Measurements from ENCODE around the gene BARHL2.

The BARHL2 gene

DNA sequence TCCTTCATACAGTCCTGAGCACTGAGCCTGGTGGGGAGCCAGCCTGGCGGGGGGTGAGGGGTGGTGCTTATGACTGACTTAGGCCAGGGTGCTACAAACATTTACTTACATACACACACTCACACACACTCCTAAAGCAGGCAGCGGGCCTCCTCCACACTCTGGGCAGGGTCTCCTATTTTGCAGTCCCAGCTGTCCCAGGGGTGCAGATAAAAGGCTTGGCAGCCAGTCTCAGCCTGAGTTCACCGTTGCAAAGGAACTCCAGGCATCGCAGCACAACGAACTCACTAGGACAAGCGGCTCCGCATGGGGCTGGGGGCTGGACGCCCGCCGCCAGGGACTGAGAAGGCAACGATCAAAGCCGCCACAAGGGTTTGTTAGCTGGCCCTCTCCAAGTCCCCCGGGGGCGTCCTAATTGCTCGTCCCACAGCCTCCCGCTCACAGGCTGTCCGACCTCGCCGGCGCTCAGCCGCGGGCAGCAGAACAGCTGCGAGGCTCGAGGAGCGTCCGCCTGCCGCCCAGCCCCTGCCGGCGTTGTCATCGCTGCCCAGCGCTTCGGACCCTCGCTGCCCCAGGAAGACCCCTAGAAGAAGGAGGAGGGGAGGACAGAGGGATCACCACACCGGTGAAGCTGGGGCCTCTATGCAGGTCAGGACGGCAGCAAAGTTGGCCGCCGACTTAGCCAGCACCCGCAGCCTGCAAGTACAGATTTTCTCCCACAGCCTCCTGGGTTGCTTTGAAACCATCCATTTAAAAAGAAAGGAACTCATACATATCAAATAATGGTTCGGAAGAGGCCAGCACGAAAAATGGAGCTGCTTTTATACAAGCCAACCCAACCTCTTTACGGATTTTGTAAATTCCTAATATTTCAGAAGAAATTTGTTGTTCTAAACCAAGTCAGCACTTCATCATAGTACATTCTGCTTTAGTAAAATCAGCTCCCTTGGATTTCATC is 6.2 kb downstream of the BARHL2 start:
- no peak overlapping the region for H3K4me3 ChIP-seq (ENCODE audit: low read depth, low read length)
- TF ChIP-seq, protein P1, sequence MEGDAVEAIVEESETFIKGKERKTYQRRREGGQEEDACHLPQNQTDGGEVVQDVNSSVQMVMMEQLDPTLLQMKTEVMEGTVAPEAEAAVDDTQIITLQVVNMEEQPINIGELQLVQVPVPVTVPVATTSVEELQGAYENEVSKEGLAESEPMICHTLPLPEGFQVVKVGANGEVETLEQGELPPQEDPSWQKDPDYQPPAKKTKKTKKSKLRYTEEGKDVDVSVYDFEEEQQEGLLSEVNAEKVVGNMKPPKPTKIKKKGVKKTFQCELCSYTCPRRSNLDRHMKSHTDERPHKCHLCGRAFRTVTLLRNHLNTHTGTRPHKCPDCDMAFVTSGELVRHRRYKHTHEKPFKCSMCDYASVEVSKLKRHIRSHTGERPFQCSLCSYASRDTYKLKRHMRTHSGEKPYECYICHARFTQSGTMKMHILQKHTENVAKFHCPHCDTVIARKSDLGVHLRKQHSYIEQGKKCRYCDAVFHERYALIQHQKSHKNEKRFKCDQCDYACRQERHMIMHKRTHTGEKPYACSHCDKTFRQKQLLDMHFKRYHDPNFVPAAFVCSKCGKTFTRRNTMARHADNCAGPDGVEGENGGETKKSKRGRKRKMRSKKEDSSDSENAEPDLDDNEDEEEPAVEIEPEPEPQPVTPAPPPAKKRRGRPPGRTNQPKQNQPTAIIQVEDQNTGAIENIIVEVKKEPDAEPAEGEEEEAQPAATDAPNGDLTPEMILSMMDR (IDR thresholded peaks at IDR 0.05; ENCODE audit: low read depth, low read length, missing control alignments), result no peak
- in situ Hi-C loops (cut with HindIII; ENCODE audit: low sequenced_read_pairs), result no loop called here
- DNase-seq (ENCODE audit: low read depth), result no peak

DNA sequence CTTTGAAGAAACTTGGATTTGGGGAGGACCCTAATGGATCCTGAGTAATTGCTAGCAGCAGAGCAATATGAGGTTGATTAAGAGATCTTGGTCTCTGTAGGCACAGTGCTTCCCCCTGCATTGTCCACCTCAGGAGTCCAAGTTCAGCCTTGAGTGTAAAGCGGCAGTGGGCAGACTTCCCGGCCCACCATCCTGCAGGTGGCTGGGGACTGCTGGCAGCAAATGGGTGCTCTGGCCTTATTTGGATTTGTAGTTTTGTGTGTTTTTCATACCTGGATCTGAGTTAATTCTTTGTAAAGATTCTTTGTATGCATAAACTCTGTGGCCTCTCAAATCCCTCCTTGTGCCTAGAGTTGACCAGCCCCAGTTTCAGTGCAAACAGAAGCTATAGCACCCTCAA is 7.6 kb downstream of the BARHL2 start:
- DNase-seq (ENCODE audit: low read depth), result no peak
- H3K4me3 ChIP-seq (ENCODE audit: low read depth, low read length), result no peak overlapping the region
- TF ChIP-seq, protein P1 (IDR thresholded peaks at IDR 0.05; ENCODE audit: low read depth, low read length, missing control alignments), result no peak
- in situ Hi-C loops (cut with HindIII; ENCODE audit: low sequenced_read_pairs), result no loop called here

- TF ChIP-seq, protein P1 (IDR thresholded peaks at IDR 0.05; ENCODE audit: low read depth, low read length, missing control alignments), result no peak
- no peak for DNase-seq (ENCODE audit: low read depth)
- in situ Hi-C loops (cut with HindIII; ENCODE audit: low sequenced_read_pairs), result no loop called here
- H3K4me3 ChIP-seq (ENCODE audit: low read depth, low read length), result no peak overlapping the region
Observed at GRCh38 chr1:90708826-90709225, 8.3 kb downstream of the BARHL2 start.

- no peak for DNase-seq (ENCODE audit: low read depth)
- no peak overlapping the region for H3K4me3 ChIP-seq (ENCODE audit: low read depth, low read length)
- in situ Hi-C loops (cut with HindIII; ENCODE audit: low sequenced_read_pairs), result no loop called here
- TF ChIP-seq, protein P1 (IDR thresholded peaks at IDR 0.05; ENCODE audit: low read depth, low read length, missing control alignments), result no peak
Observed at GRCh38 chr1:90708236-90708786, 8.8 kb downstream of the BARHL2 start.

- DNase-seq (ENCODE audit: low read depth), result peak; percentile 19
- H3K4me3 ChIP-seq (ENCODE audit: low read depth, low read length), result peak overlapping the region; percentile 15
Observed at GRCh38 chr1:90707363-90707710, 9.8 kb downstream of the BARHL2 start.

More at GRCh38 chr1:90707363-90707710, 9.8 kb downstream of the BARHL2 start:
- in situ Hi-C loops (cut with HindIII; ENCODE audit: low sequenced_read_pairs), result no loop called here
- TF ChIP-seq, protein P1 (IDR thresholded peaks at IDR 0.05; ENCODE audit: low read depth, low read length, missing control alignments), result no peak

All from astrocyte of the cerebellum (primary cell).